ENCODE data around the gene MRTFB. TPM values are rescaled to one million over a fixed set of nuclear protein-coding genes. Genes with fewer than 3 reads are reported as not detected.

The MRTFB gene
- total RNA-seq, 4 donors from 2014 or later: 43.6 to 197 (median 65.5) TPM

DNA sequence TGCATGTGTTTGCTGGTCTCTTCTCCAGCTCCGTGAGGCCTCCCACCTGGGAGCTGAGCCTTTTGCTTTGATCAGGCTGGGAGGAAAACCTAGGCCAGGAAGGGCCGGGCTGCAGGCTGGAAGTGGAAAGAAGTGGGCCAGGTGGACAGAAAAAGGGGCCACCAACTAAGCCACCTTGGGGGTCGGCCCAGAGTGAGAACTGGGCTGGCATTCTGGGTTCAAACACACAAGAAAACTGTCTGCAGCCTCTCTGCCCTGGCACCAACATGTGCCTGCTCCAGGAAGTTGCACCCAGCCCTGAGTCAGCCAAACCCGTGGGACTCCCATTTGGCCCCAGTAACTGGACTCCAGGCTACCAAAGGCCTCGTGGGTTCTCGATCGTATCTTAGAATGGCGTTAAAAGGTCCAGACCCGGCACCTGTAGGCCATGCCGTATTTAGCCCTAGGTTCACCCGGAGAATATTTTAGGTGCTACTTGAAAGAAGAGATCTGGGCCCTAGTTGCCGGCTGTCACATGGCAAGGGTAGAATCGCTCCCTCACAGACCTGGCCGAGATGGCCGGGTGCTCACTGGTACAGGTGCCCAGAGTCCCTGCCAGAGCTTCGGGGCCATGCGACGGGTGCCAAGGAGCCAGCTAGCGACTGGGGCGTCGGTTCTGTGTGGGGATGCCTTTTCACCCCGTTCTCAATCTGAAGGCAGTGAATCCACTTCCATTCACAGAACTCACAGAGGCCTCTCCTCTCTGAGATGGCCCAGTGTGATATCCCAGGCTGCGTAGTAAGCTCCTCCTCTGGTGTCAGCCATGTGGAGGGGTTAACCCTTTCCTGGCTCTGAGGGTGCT is 236.6 kb downstream of the MRTFB start:
- whole genome bisulfite sequencing: 46% methylated on average over 12 of the region's 23 CpGs
- no peaks in the 10 kb centered on the region for H3K27me3 ChIP-seq
- no peaks in the 10 kb centered on the region for H3K9me3 ChIP-seq
- no peaks in the 10 kb centered on the region for H3K36me3 ChIP-seq
- no peak overlapping the region for H3K4me3 ChIP-seq
- peaks cover 69% of the 10 kb centered on the region for H3K4me1 ChIP-seq
- peak overlapping the region; percentile 67 for H3K27ac ChIP-seq
- TF ChIP-seq, protein P1, sequence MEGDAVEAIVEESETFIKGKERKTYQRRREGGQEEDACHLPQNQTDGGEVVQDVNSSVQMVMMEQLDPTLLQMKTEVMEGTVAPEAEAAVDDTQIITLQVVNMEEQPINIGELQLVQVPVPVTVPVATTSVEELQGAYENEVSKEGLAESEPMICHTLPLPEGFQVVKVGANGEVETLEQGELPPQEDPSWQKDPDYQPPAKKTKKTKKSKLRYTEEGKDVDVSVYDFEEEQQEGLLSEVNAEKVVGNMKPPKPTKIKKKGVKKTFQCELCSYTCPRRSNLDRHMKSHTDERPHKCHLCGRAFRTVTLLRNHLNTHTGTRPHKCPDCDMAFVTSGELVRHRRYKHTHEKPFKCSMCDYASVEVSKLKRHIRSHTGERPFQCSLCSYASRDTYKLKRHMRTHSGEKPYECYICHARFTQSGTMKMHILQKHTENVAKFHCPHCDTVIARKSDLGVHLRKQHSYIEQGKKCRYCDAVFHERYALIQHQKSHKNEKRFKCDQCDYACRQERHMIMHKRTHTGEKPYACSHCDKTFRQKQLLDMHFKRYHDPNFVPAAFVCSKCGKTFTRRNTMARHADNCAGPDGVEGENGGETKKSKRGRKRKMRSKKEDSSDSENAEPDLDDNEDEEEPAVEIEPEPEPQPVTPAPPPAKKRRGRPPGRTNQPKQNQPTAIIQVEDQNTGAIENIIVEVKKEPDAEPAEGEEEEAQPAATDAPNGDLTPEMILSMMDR (IDR thresholded peaks at IDR 0.05): no peak
- TF ChIP-seq POLR2A (IDR thresholded peaks at IDR 0.05) (no peak), EP300 (IDR thresholded peaks at IDR 0.05) (no peak), POLR2AphosphoS5 (IDR thresholded peaks at IDR 0.05) (no peak)
- DNase-seq (ENCODE audit: low spot score in 2 of 2): no peak

DNA sequence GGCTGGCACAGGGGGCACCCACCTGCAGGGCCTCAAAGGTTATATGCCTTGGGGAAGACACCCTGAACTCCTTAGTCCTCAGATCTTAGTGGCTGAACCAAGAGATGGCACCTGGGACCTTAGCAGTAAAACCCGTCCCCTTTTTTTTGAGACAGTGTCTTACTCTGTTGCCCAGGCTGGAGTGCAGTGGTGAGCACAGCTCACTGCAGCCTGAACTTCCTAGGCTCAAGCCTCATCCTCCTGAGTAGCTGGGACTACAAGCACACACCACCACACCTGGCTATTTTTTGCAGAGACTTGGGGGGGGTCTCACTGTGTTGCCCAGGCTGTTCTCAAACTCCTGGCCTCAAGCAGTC is 237.2 kb downstream of the MRTFB start:
- no peaks in the 10 kb centered on the region for H3K36me3 ChIP-seq
- H3K27me3 ChIP-seq: no peaks in the 10 kb centered on the region
- H3K4me3 ChIP-seq: no peak overlapping the region
- H3K27ac ChIP-seq: peak overlapping the region; percentile 67
- peaks cover 68% of the 10 kb centered on the region for H3K4me1 ChIP-seq
- H3K9me3 ChIP-seq: no peaks in the 10 kb centered on the region
- WGBS: 80% methylated on average over 1 of the region's 1 CpG
- no peak for DNase-seq (ENCODE audit: low spot score in 2 of 2)
- TF ChIP-seq EP300 (IDR thresholded peaks at IDR 0.05) (no peak), POLR2AphosphoS5 (IDR thresholded peaks at IDR 0.05) (no peak), POLR2A (IDR thresholded peaks at IDR 0.05) (no peak)
- TF ChIP-seq, protein P1 (IDR thresholded peaks at IDR 0.05): no peak

DNA sequence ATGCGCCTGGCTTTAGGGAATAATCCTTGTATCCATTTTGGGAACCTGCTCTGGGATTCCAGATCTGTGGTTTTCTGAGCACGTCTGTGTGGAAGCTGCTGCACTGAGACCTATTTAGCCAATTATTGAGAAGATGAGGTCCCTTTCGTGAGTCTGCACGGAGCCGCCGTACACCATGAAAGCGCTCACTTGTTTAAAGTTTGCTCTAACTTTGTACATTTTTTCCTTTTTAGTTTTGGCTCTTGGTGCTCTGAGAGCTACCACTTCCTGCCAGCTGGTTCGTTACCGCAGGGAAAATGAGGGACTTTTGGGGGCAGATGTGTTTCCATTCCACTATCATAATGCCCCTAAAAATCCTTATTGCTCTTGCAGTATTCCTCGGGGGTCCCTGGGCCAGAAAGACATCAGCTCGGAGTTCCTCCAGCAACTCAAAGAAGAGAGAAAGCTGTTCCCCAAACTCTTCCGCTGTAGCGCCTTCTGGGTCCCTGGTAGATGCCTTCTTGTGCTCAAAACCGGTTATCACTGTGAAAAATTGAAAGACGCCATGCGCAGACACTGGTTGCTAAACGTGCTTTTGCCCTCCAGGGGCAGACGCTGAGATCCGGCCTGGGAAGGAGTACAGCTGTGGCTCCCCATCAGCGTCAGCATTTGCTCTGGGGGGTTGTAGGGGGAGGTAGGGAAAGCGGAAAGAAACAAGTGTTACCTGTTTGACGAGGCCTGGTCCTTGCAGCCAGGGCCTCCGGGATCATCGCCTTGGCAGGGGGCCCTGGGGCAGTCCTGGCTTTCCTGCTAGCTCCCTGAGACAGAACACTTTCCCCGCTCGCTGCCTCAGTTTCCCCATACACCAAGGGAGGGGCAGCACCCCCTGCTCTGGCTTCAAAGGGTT is 238.1 kb downstream of the MRTFB start:
- peak overlapping the region; percentile 6 for H3K4me3 ChIP-seq

DNA sequence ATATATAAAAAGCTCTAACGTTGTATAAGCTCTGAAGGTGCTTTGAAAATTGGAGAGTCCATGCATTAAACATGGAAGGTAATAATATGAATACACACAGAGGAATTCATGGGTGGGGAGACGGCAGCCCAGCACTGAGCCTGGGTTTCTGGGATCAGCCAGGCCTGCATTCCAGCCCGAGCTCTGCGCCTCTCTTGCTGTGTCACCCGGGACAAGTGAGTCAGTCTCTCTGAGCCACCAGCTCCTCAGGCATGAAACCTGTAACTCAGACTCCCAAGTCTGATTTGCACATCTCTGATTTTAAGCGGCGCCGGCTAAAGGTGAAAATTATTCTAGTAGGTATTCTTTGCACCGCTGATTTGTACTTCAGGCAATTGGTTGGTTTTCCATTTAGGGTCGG is 238.8 kb downstream of the MRTFB start:
- no peaks in the 10 kb centered on the region for H3K9me3 ChIP-seq
- 47% methylated on average over 9 of the region's 10 CpGs for WGBS
- peaks cover 59% of the 10 kb centered on the region for H3K4me1 ChIP-seq
- no peak overlapping the region for H3K4me3 ChIP-seq
- DNase-seq (ENCODE audit: low spot score in 2 of 2): no peak
- peak overlapping the region; percentile 67 for H3K27ac ChIP-seq
- TF ChIP-seq POLR2A (IDR thresholded peaks at IDR 0.05): no peak
- no peak for TF ChIP-seq POLR2AphosphoS5 (IDR thresholded peaks at IDR 0.05)
- TF ChIP-seq, protein P1 (IDR thresholded peaks at IDR 0.05): no peak
- TF ChIP-seq EP300 (IDR thresholded peaks at IDR 0.05): no peak
- no peaks in the 10 kb centered on the region for H3K27me3 ChIP-seq
- H3K36me3 ChIP-seq: no peaks in the 10 kb centered on the region

More for the DNA sequence above, 238.1 kb downstream of the MRTFB start:
- H3K27me3 ChIP-seq: no peaks in the 10 kb centered on the region
- H3K27ac ChIP-seq: peak overlapping the region; percentile 67
- no peak for DNase-seq (ENCODE audit: low spot score in 2 of 2)
- no peaks in the 10 kb centered on the region for H3K36me3 ChIP-seq
- H3K9me3 ChIP-seq: no peaks in the 10 kb centered on the region
- WGBS: 30% methylated on average over 26 of the region's 26 CpGs
- TF ChIP-seq, protein P1 (IDR thresholded peaks at IDR 0.05): no peak
- peak in 1 of 3 donors; percentile 51 for TF ChIP-seq POLR2AphosphoS5 (IDR thresholded peaks at IDR 0.05)
- H3K4me1 ChIP-seq: peaks cover 62% of the 10 kb centered on the region

DNA sequence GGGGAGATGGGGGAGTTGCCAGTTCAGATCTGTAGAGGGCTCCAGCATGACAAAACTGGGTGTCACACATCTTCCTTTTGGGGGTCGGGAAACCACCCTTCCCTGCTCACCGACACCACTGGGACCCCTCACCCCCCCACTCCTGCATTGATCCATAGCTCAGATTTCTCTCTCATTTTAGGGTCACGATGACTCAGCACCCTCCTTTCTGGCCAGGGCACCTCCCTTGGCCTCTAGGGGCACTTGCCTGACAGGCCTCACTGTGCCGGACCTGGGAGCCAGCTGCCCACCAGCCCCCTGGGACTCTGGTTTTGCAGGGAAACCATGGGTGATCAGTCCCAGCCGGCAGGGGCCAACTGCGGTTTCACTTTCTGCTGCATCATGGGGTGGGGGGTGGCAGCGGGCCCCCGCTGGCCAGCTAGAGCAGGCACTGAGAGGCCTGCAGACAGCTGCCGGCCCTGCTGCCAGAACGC is 239.4 kb downstream of the MRTFB start:
- peak overlapping the region; percentile 7 for H3K27ac ChIP-seq
- 56% methylated on average over 4 of the region's 10 CpGs for WGBS
- no peaks in the 10 kb centered on the region for H3K36me3 ChIP-seq
- H3K27me3 ChIP-seq: no peaks in the 10 kb centered on the region
- no peak overlapping the region for H3K4me3 ChIP-seq
- TF ChIP-seq, protein P1 (IDR thresholded peaks at IDR 0.05): no peak
- TF ChIP-seq EP300 (IDR thresholded peaks at IDR 0.05) (no peak), POLR2AphosphoS5 (IDR thresholded peaks at IDR 0.05) (no peak), POLR2A (IDR thresholded peaks at IDR 0.05) (no peak)
- DNase-seq (ENCODE audit: low spot score in 2 of 2): no peak
- no peaks in the 10 kb centered on the region for H3K9me3 ChIP-seq
- peaks cover 52% of the 10 kb centered on the region for H3K4me1 ChIP-seq

Data from suprapubic skin (tissue), 4 donors.